HepG2 (cell line): ENCODE data around the gene LGALS1. TPM values are rescaled to one million over a fixed set of nuclear protein-coding genes. Genes with fewer than 3 reads are reported as not detected.

Experiments
- AGO2 ChIP-seq: fragments of 200-400 bp; formaldehyde crosslinking; optimal IDR thresholded peaks from 2 replicates; pipeline ENCODE3; 2017; ENCODE audit warnings: mild to moderate bottlenecking, low read depth, low read length, moderate library complexity
- BRCA1 ChIP-seq: sonication (generic); formaldehyde crosslinking; IDR thresholded peaks from 2 replicates; pipeline ENCODE4 v1.4.0; 2020; ENCODE audit warnings: missing genetic modification reagents
- CERS6 ChIP-seq: sonication (generic); formaldehyde crosslinking; IDR thresholded peaks from 2 replicates; pipeline ENCODE4 v1.5.0; 2020; ENCODE audit warnings: missing genetic modification reagents
- ELF1 ChIP-seq: sonication (generic); formaldehyde crosslinking; IDR thresholded peaks from 2 replicates; pipeline ENCODE4 v1.4.0; 2020; ENCODE audit warnings: missing genetic modification reagents
- FOXA3 ChIP-seq: IDR thresholded peaks from 2 replicates; pipeline ENCODE4 v1.6.1; 2016; ENCODE audit warnings: missing genetic modification reagents, missing compliant biosample characterization
- HES4 ChIP-seq: sonication (generic); formaldehyde crosslinking; IDR thresholded peaks from 2 replicates; pipeline ENCODE4 v1.9.0; 2021; ENCODE audit warnings: mild to moderate bottlenecking, missing genetic modification reagents, borderline replicate concordance
- KLF16 ChIP-seq, 2 experiments: sonication (generic) in 1 of 2; formaldehyde crosslinking in 1 of 2; IDR thresholded peaks; 2 replicates each; pipeline versions ENCODE4 v1.6.1 to v1.8.0; 2016 to 2023; ENCODE audit warnings: missing genetic modification reagents in 2 of 2, missing compliant biosample characterization in 1 of 2
- MTA1 ChIP-seq: sonication (generic); formaldehyde crosslinking; IDR thresholded peaks from 2 replicates; pipeline ENCODE4 v1.4.0; 2020; ENCODE audit warnings: missing genetic modification reagents, mild to moderate bottlenecking, borderline replicate concordance
- PAXIP1 ChIP-seq: sonication (generic); formaldehyde crosslinking; conservative IDR thresholded peaks from 2 replicates; pipeline ENCODE4 v1.4.0; 2020; ENCODE audit warnings: mild to moderate bottlenecking, missing genetic modification reagents, moderate library complexity
- PHF8 ChIP-seq: sonication (generic); formaldehyde crosslinking; IDR thresholded peaks from 2 replicates; pipeline ENCODE4 v1.5.0; 2020; ENCODE audit warnings: missing genetic modification reagents
- ZFX ChIP-seq: sonication (generic); formaldehyde crosslinking; IDR thresholded peaks from 2 replicates; pipeline ENCODE4 v1.4.0; 2020; ENCODE audit warnings: mild to moderate bottlenecking, low read depth, missing genetic modification reagents, moderate library complexity
- ZNF18 ChIP-seq: sonication (generic); formaldehyde crosslinking; IDR thresholded peaks from 2 replicates; pipeline ENCODE4 v1.8.0; 2022; ENCODE audit warnings: mild to moderate bottlenecking, missing genetic modification reagents; ENCODE audit not compliant: insufficient replicate concordance
- ZNF207 ChIP-seq: fragments of 450-650 bp; IDR thresholded peaks from 2 replicates; pipeline ENCODE4 v1.6.1; 2016; ENCODE audit warnings: antibody characterized with exemption, borderline replicate concordance
- ZNF292 ChIP-seq: sonication (generic); formaldehyde crosslinking; IDR thresholded peaks from 2 replicates; pipeline ENCODE4 v1.8.1; 2022; ENCODE audit warnings: mild to moderate bottlenecking, low read depth, missing genetic modification reagents, borderline replicate concordance
- ZNF563 ChIP-seq: sonication (generic); formaldehyde crosslinking; IDR thresholded peaks from 2 replicates; pipeline ENCODE4 v1.8.0; 2022; ENCODE audit warnings: mild to moderate bottlenecking, moderate library complexity, missing genetic modification reagents
- ZNF614 ChIP-seq: IDR thresholded peaks from 2 replicates; pipeline ENCODE4 v1.6.1; 2018; ENCODE audit warnings: missing biosample characterization, missing genetic modification reagents, inconsistent platforms, borderline replicate concordance
- ZNF615 ChIP-seq: sonication (generic); formaldehyde crosslinking; IDR thresholded peaks from 2 replicates; pipeline ENCODE4 v1.5.0; 2020; ENCODE audit warnings: mild to moderate bottlenecking, missing genetic modification reagents, borderline replicate concordance
- ZNF639 ChIP-seq: conservative IDR thresholded peaks from 2 replicates; pipeline ENCODE4 v1.6.1; 2018; ENCODE audit warnings: missing genetic modification reagents
- ZNF652 ChIP-seq: IDR thresholded peaks from 2 replicates; pipeline ENCODE4 v1.6.1; 2016; ENCODE audit warnings: low read depth, borderline replicate concordance
- ZSCAN29 ChIP-seq: sonication (generic); formaldehyde crosslinking; conservative IDR thresholded peaks from 2 replicates; pipeline ENCODE4 v1.4.0; 2020; ENCODE audit warnings: mild to moderate bottlenecking, missing genetic modification reagents
- polyA plus RNA-seq, 8 experiments: library from polyadenylated mRNA; depleted of rRNA in 3 of 8; stranded (reverse) in 7 of 8; unstranded in 1 of 8; fragments of >200 nt; fragmentation: Illumina TruSeq in 4 of 8; extraction: Trizol in 4 of 8; gene quantifications; 2 replicates each; pipeline versions ENCODE4 v1.2.1 to v1.2.3, GENCODE V29; 2011 to 2016; ENCODE audit warnings: low read depth in 4 of 8, missing spikeins in 1 of 8, mixed read lengths in 1 of 8; ENCODE audit not compliant: insufficient read depth in 1 of 8
- total RNA-seq, 5 experiments: library from RNA; depleted of rRNA; stranded (reverse); fragments of >200 nt; fragmentation: Illumina TruSeq; extraction: Trizol; gene quantifications; 2 replicates each; pipeline ENCODE4 v1.2.3, GENCODE V29; 2016; ENCODE audit warnings: low read depth in 1 of 5

The LGALS1 gene
- total and polyA plus RNA-seq, 2 of the 13 experiments (the other 11 are each of a cell fraction or from before 2014, with no cell fraction given) = 103 to 858 TPM

- TF ChIP-seq MTA1 (peak; percentile 66; the same call in 1 of the 2 replicates), HES4 (CRISPR knock-in tag) (0 out of 2 replicates have a peak, but pooled peaks have one; percentile 35), BRCA1 (no peak), ZNF207 (no peak), KLF16 (CRISPR knock-in tag; IDR thresholded peaks at IDR 0.05) (peak in 1 of 2 experiments; percentile 61; a peak in 1 of 4 replicates), PHF8 (CRISPR knock-in tag) (peak; percentile 39; the same call in 1 of the 2 replicates), AGO2 (peak; percentile 67), FOXA3 (CRISPR knock-in tag) (0 out of 2 replicates have a peak, but pooled peaks have one; percentile 37), ZFX (CRISPR knock-in tag) (peak; percentile 40; the same call in 1 of the 2 replicates), ZNF563 (CRISPR knock-in tag) (peak; percentile 71; the same call in 1 of the 2 replicates), PAXIP1 (CRISPR knock-in tag) (peak; percentile 62; the same call in 1 of the 2 replicates), ZNF614 (CRISPR knock-in tag) (peak; percentile 31; the same call in 1 of the 2 replicates), ZNF639 (0 out of 2 replicates have a peak, but pooled peaks have one; percentile 10), ZSCAN29 (no peak), ZNF652 (CRISPR knock-in tag) (peak; percentile 93), ZNF18 (CRISPR knock-in tag) (no peak), ZNF615 (no peak), ELF1 (CRISPR knock-in tag) (peak; percentile 32; the same call in 1 of the 2 replicates), CERS6 (CRISPR knock-in tag) (no peak), ZNF292 (CRISPR knock-in tag) (0 out of 2 replicates have a peak, but pooled peaks have one; percentile 31)
Measured at GRCh38 chr22:37676736-37677492, 1.5 kb downstream of the LGALS1 start (continued).
